Smooth muscle cell (in vitro differentiated cells): ENCODE measurements around the gene ORM1. TPM values are rescaled to one million over a fixed set of nuclear protein-coding genes. Genes with fewer than 3 reads are reported as not detected.
"Not testable (repeated sequence)": the region's sequence is repeated elsewhere in the genome, so short reads cannot be mapped to it uniquely, and the experiment has no call there.

Source experiments
- DNase-seq: peaks from one replicate; lab custom pipeline; 2025; ENCODE audit not compliant: unreplicated experiment; lab: John Stamatoyannopoulos, UW
- H2AFZ ChIP-seq: fragments of 200-600 bp; sonication (generic); 2 replicates; pipeline ENCODE4 v1.6.0; 2016; ENCODE audit warnings: antibody characterized with exemption, low read depth, mild to moderate bottlenecking
- H3F3A ChIP-seq: fragments of 200-600 bp; sonication (generic); 2 replicates; pipeline ENCODE4 v1.6.0; 2017; ENCODE audit warnings: antibody characterized with exemption, low read depth
- H3K27ac ChIP-seq: fragments of 200-600 bp; sonication (generic); 2 replicates; pipeline ENCODE4 v1.5.1; 2016; ENCODE audit warnings: low read depth, mild to moderate bottlenecking
- H3K27me3 ChIP-seq: fragments of 200-600 bp; sonication (generic); 2 replicates; pipeline ENCODE4 v1.6.1; 2016; ENCODE audit warnings: low read depth, mild to moderate bottlenecking
- H3K36me3 ChIP-seq: fragments of 200-600 bp; sonication (generic); 2 replicates; pipeline ENCODE4 v1.5.1; 2016; ENCODE audit warnings: low read depth
- H3K4me1 ChIP-seq: fragments of 200-600 bp; sonication (generic); 2 replicates; pipeline ENCODE4 v1.5.1; 2016; ENCODE audit warnings: low read depth
- H3K4me2 ChIP-seq: fragments of 200-600 bp; sonication (generic); 2 replicates; pipeline ENCODE4 v1.6.0; 2016; ENCODE audit warnings: mild to moderate bottlenecking
- H3K4me3 ChIP-seq: fragments of 200-600 bp; sonication (generic); 2 replicates; pipeline ENCODE4 v1.5.1; 2016; ENCODE audit warnings: mild to moderate bottlenecking
- H3K79me2 ChIP-seq: fragments of 200-600 bp; sonication (generic); 2 replicates; pipeline ENCODE4 v1.6.0; 2016; ENCODE audit warnings: low read depth, mild to moderate bottlenecking
- H3K9ac ChIP-seq: fragments of 200-600 bp; sonication (generic); 2 replicates; pipeline ENCODE4 v1.6.0; 2016; ENCODE audit warnings: low read depth
- H3K9me3 ChIP-seq: fragments of 200-600 bp; sonication (generic); replicated peaks from 2 replicates; pipeline ENCODE4 v1.5.1; 2016; ENCODE audit warnings: low read depth
- H4K20me1 ChIP-seq: fragments of 200-600 bp; sonication (generic); 2 replicates; pipeline ENCODE4 v1.6.0; 2016; ENCODE audit warnings: low read depth
- CTCF ChIP-seq: fragments of 200-600 bp; sonication (generic); IDR thresholded peaks from 2 replicates; pipeline ENCODE4 v1.5.1; 2017; ENCODE audit warnings: borderline replicate concordance, mild to moderate bottlenecking, antibody characterized with exemption; ENCODE audit not compliant: insufficient read depth, poor library complexity, severe bottlenecking
- WGBS: methylation state at CpG from one replicate; pipeline ENCODE4 v1.1.7; 2016; ENCODE audit warnings: low lambda C conversion rate; 5-methylcytosine and 5-hydroxymethylcytosine counted together
- polyA plus RNA-seq: library from polyadenylated mRNA; unstranded; fragments of >200 nt; fragmentation: Nextera tagmentation; extraction: Ambion mirVana; gene quantifications from 2 replicates; pipeline ENCODE4 v1.2.1, GENCODE V29; 2016
- total RNA-seq: library from RNA; depleted of rRNA; stranded (reverse); fragments of >200 nt; gene quantifications from 2 replicates; pipeline ENCODE4 v1.2.3, GENCODE V29; 2014

ORM1 gene
- total and polyA plus RNA-seq, 2 experiments from 2014 or later = 0.74 TPM; not detected in 1

DNA sequence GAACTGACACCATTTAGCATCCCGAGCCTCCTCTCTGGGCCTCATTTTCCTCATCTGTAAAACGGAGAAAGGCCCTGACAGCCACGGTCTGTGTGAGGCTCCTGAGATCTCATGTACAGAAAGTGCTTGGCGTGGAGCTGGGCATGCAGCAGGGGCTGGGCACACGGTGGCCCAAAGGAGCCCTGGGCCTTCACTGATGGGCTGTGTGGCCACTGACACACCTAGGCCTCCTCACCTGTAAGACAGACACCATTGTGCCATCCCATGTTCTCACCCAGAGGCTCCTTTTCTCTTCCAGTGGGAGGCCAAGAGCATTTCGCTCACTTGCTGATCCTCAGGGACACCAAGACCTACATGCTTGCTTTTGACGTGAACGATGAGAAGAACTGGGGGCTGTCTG lies 1.6 kb downstream of the ORM1 start:
- Histone ChIP-seq H3K9ac (no peak overlapping the region), H3K4me3 (no peak overlapping the region), H2AFZ (no peak overlapping the region), H3K4me2 (no peak overlapping the region), H3K4me1 (no peaks in the 10 kb centered on the region), H3K36me3 (no peaks in the 10 kb centered on the region), H3K27me3 (no peaks in the 10 kb centered on the region), H3K9me3 (no peaks in the 10 kb centered on the region), H3F3A (no peaks in the 10 kb centered on the region), H3K27ac (no peak overlapping the region), H3K79me2 (no peaks in the 10 kb centered on the region), H4K20me1 (no peaks in the 10 kb centered on the region)
- DNase-seq = peak; percentile 22
- no peak for TF ChIP-seq CTCF
- 90% methylated on average over 8 of the region's 8 CpGs for WGBS

GRCh38 chr9:114324965-114325364 lies 2.1 kb downstream of the ORM1 start:
- WGBS = 89% methylated on average over 9 of the region's 9 CpGs
- H3K27me3 ChIP-seq, H4K20me1 ChIP-seq, H3K79me2 ChIP-seq, H3K9ac ChIP-seq, H2AFZ ChIP-seq, H3K4me1 ChIP-seq, H3K36me3 ChIP-seq, H3K9me3 ChIP-seq, H3K27ac ChIP-seq, H3F3A ChIP-seq, H3K4me3 ChIP-seq, H3K4me2 ChIP-seq: not testable (repeated sequence)
- DNase-seq = peak; percentile 22

GRCh38 chr9:114325684-114326254 lies 2.9 kb downstream of the ORM1 start:
- not testable (repeated sequence) for H3K4me3 ChIP-seq, H3K9me3 ChIP-seq, H3F3A ChIP-seq, H3K27me3 ChIP-seq, H4K20me1 ChIP-seq, H3K79me2 ChIP-seq, H3K27ac ChIP-seq, H3K36me3 ChIP-seq, H3K4me2 ChIP-seq, H2AFZ ChIP-seq, H3K4me1 ChIP-seq, H3K9ac ChIP-seq
- peak; percentile 16 for DNase-seq
- 85% methylated on average over 3 of the region's 3 CpGs for WGBS

DNA sequence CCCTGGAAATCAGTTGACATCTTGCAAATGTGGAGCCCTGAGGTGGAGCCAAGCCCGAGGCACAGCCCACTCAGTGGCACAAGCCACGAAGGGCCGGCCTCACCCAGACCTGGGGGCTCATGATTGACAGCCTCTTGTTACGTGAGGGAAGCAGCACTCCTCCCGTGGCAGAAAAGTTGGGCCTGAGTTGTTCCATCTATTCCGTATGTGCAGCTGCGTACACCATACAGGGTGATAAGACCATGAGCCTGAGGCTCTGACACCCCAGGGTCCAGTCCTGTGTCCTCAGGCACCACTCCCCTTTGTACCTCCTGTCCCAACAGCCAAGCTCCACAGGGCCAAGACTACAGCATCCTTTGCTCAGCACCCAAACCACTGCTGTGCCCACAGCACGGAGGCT lies 4.9 kb downstream of the ORM1 start:
- Histone ChIP-seq H2AFZ (no peak overlapping the region), H3K27me3 (no peaks in the 10 kb centered on the region), H3K4me1 (no peaks in the 10 kb centered on the region), H3K79me2 (no peaks in the 10 kb centered on the region), H3K27ac (no peak overlapping the region), H4K20me1 (no peaks in the 10 kb centered on the region), H3F3A (no peaks in the 10 kb centered on the region), H3K4me3 (no peak overlapping the region), H3K9me3 (no peaks in the 10 kb centered on the region), H3K36me3 (no peaks in the 10 kb centered on the region), H3K9ac (no peak overlapping the region), H3K4me2 (no peak overlapping the region)
- WGBS = 93% methylated on average over 8 of the region's 8 CpGs
- TF ChIP-seq CTCF = no peak
- DNase-seq = peak; percentile 32

DNA sequence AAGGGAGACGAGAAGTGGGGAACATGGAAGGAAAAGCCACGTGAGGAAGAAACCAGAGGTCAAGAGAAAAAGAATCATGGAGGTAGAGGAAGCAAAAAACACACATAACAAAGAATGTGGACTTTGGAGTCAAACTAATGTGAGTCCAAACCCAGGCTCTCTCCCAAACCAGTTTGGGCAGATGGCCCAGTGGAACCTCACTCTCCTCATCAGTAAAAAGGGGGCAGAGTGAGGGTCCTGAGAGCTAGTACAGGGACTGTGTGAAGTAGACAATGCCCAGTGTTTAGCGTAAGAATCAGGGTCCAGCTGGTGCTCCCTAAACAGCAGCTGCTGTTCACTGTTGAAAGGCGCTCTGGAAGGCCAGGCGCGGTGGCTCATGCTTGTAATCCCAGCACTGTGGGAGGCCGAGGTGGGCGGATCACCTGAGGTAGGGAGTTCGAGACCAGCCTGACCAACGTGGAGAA lies 5.5 kb downstream of the ORM1 start:
- H3K4me3 ChIP-seq, H3K4me2 ChIP-seq, H3K79me2 ChIP-seq, H3K27ac ChIP-seq, H3K9me3 ChIP-seq, H3F3A ChIP-seq, H3K9ac ChIP-seq, H2AFZ ChIP-seq, H3K36me3 ChIP-seq, H4K20me1 ChIP-seq, H3K27me3 ChIP-seq, H3K4me1 ChIP-seq: not testable (repeated sequence)
- 83% methylated on average over 10 of the region's 10 CpGs for WGBS
- peak; percentile 37 for DNase-seq

- H3F3A ChIP-seq, H3K36me3 ChIP-seq, H2AFZ ChIP-seq, H3K79me2 ChIP-seq, H3K27me3 ChIP-seq, H4K20me1 ChIP-seq, H3K4me2 ChIP-seq, H3K4me1 ChIP-seq, H3K27ac ChIP-seq, H3K4me3 ChIP-seq, H3K9me3 ChIP-seq, H3K9ac ChIP-seq: not testable (repeated sequence)
- peak; percentile 18 for DNase-seq
- WGBS = 89% methylated on average over 12 of the region's 12 CpGs
These were observed 6.2 kb downstream of the ORM1 start for GRCh38 chr9:114328937-114329624.

DNA sequence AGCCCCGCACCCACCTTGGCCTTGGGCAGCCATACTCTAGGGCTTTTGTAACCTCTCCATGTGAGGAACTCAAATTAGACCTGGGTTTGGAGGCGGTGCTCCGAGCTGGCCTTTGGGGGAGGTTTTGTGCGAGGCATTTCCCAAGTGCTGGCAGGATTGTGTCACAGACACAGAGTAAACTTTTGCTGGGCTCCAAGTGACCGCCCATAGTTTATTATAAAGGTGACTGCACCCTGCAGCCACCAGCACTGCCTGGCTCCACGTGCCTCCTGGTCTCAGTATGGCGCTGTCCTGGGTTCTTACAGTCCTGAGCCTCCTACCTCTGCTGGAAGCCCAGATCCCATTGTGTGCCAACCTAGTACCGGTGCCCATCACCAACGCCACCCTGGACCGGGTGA lies 6.7 kb downstream of the ORM1 start, which contains the start of gene ORM2:
Gene ORM2, plus strand, starts transcription at position 245 of the 398 bp plus-strand sequence. Its CDS starts 36 bp downstream, at position 281.
- H3K4me2 ChIP-seq, H3K9ac ChIP-seq: not testable (repeated sequence)
- no CpG with 5 or more reads among the region's 10 CpGs for WGBS

More for the DNA sequence above, 6.7 kb downstream of the ORM1 start, which contains the start of gene ORM2:
- not testable (repeated sequence) for H3K4me3 ChIP-seq, H3K27ac ChIP-seq, H3K36me3 ChIP-seq, DNase-seq, H2AFZ ChIP-seq, H3K79me2 ChIP-seq, H4K20me1 ChIP-seq, H3K4me1 ChIP-seq, H3F3A ChIP-seq, H3K27me3 ChIP-seq, H3K9me3 ChIP-seq
